ENCODE data around the gene RUNX2.

RUNX2 gene

GRCh38 chr6:45491048-45491735, 163.1 kb downstream of the RUNX2 start:
- Histone ChIP-seq H3K27me3 (ENCODE audit: insufficient read depth, low read length) (no peaks in the 10 kb centered on the region), H3K9ac (ENCODE audit: low read depth, low read length) (no peak overlapping the region), H3K36me3 (ENCODE audit: insufficient read depth, low read length) (no peaks in the 10 kb centered on the region), H3K27ac (ENCODE audit: low read depth, low read length) (no peak overlapping the region), H3K9me3 (ENCODE audit: insufficient read depth, low read depth, low read length) (no peaks in the 10 kb centered on the region), H3K4me1 (ENCODE audit: insufficient read depth, low read length) (peaks cover 3% of the 10 kb centered on the region; the same call in 1 of the 2 replicates), H3K4me3 (ENCODE audit: low read length) (no peak overlapping the region)
- WGBS, result 87% methylated on average over 4 of the region's 5 CpGs

GRCh38 chr6:45491874-45492273, 163.7 kb downstream of the RUNX2 start:
- no peaks in the 10 kb centered on the region for H3K36me3 ChIP-seq (ENCODE audit: insufficient read depth, low read length)
- no peak overlapping the region for H3K4me3 ChIP-seq (ENCODE audit: low read length)
- WGBS, result 77% methylated on average over 5 of the region's 6 CpGs
- H3K27ac ChIP-seq (ENCODE audit: low read depth, low read length), result no peak overlapping the region
- H3K27me3 ChIP-seq (ENCODE audit: insufficient read depth, low read length), result no peaks in the 10 kb centered on the region
- peaks cover 3% of the 10 kb centered on the region; the same call in 1 of the 2 replicates for H3K4me1 ChIP-seq (ENCODE audit: insufficient read depth, low read length)
- H3K9ac ChIP-seq (ENCODE audit: low read depth, low read length), result no peak overlapping the region
- no peaks in the 10 kb centered on the region for H3K9me3 ChIP-seq (ENCODE audit: insufficient read depth, low read depth, low read length)

- 92% methylated on average over 2 of the region's 2 CpGs for WGBS
- Histone ChIP-seq H3K27me3 (ENCODE audit: insufficient read depth, low read length) (no peaks in the 10 kb centered on the region), H3K9ac (ENCODE audit: low read depth, low read length) (no peak overlapping the region), H3K27ac (ENCODE audit: low read depth, low read length) (no peak overlapping the region), H3K4me3 (ENCODE audit: low read length) (no peak overlapping the region), H3K9me3 (ENCODE audit: insufficient read depth, low read depth, low read length) (no peaks in the 10 kb centered on the region), H3K36me3 (ENCODE audit: insufficient read depth, low read length) (no peaks in the 10 kb centered on the region), H3K4me1 (ENCODE audit: insufficient read depth, low read length) (peaks cover 3% of the 10 kb centered on the region; the same call in 1 of the 2 replicates)
These were observed 165.6 kb downstream of the RUNX2 start for GRCh38 chr6:45493761-45494160.

- no peak overlapping the region for H3K4me3 ChIP-seq (ENCODE audit: low read length)
- 89% methylated on average over 3 of the region's 3 CpGs for WGBS
- H3K36me3 ChIP-seq (ENCODE audit: insufficient read depth, low read length), result no peaks in the 10 kb centered on the region
- no peaks in the 10 kb centered on the region for H3K27me3 ChIP-seq (ENCODE audit: insufficient read depth, low read length)
- no peak overlapping the region for H3K9ac ChIP-seq (ENCODE audit: low read depth, low read length)
- no peak overlapping the region for H3K27ac ChIP-seq (ENCODE audit: low read depth, low read length)
- no peaks in the 10 kb centered on the region for H3K9me3 ChIP-seq (ENCODE audit: insufficient read depth, low read depth, low read length)
- H3K4me1 ChIP-seq (ENCODE audit: insufficient read depth, low read length), result peaks cover 3% of the 10 kb centered on the region; the same call in 1 of the 2 replicates
These were observed 166.4 kb downstream of the RUNX2 start for GRCh38 chr6:45494416-45495135.

DNA sequence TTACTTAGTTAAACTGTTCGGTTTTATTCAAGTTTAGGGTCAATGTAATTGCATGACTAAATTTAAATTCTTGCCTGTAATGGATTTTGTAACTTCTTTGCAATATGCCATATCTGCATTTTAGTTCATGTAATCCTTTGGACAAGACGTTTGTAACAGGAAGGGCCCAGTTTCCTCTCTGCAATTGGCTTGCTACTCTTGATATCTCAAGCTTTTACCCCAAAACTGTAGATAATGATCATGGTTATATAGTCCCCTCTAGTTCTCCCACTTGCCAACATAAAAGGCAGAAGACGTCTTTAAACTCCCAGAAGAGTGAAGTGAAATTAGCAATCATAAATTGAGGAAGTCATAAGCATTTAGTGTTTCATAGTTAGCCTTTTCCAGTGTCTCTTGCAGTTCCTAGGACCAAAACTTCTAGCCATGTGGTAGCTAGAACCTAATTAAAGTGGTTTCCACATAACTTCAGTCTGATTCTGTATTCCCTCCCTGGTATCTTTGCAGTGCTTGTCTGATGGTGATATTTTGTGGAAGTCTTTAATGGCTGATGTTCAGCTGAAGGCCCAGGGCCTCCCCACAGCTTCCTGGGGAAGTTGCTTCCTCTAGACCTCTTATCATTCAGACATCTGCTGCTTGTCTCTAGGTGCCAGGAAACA, 167.4 kb downstream of the RUNX2 start:
- no peaks in the 10 kb centered on the region for H3K9me3 ChIP-seq (ENCODE audit: insufficient read depth, low read depth, low read length)
- no peak overlapping the region for H3K9ac ChIP-seq (ENCODE audit: low read depth, low read length)
- H3K4me1 ChIP-seq (ENCODE audit: insufficient read depth, low read length), result peaks cover 3% of the 10 kb centered on the region; the same call in 1 of the 2 replicates
- 83% methylated on average over 2 of the region's 3 CpGs for WGBS
- H3K36me3 ChIP-seq (ENCODE audit: insufficient read depth, low read length), result no peaks in the 10 kb centered on the region
- H3K27ac ChIP-seq (ENCODE audit: low read depth, low read length), result no peak overlapping the region
- H3K27me3 ChIP-seq (ENCODE audit: insufficient read depth, low read length), result no peaks in the 10 kb centered on the region
- H3K4me3 ChIP-seq (ENCODE audit: low read length), result no peak overlapping the region

GRCh38 chr6:45496085-45496433, 167.9 kb downstream of the RUNX2 start:
- peaks cover 3% of the 10 kb centered on the region; the same call in 1 of the 2 replicates for H3K4me1 ChIP-seq (ENCODE audit: insufficient read depth, low read length)
- H3K27ac ChIP-seq (ENCODE audit: low read depth, low read length), result no peak overlapping the region
- H3K9ac ChIP-seq (ENCODE audit: low read depth, low read length), result no peak overlapping the region
- no peaks in the 10 kb centered on the region for H3K36me3 ChIP-seq (ENCODE audit: insufficient read depth, low read length)
- 96% methylated on average over 4 of the region's 6 CpGs for WGBS
- no peaks in the 10 kb centered on the region for H3K27me3 ChIP-seq (ENCODE audit: insufficient read depth, low read length)
- no peak overlapping the region for H3K4me3 ChIP-seq (ENCODE audit: low read length)
- H3K9me3 ChIP-seq (ENCODE audit: insufficient read depth, low read depth, low read length), result no peaks in the 10 kb centered on the region

- WGBS, result 100% methylated on average over 1 of the region's 1 CpG
- H3K4me1 ChIP-seq (ENCODE audit: insufficient read depth, low read length), result no peaks in the 10 kb centered on the region
- H3K27ac ChIP-seq (ENCODE audit: low read depth, low read length), result no peak overlapping the region
- no peak overlapping the region for H3K4me3 ChIP-seq (ENCODE audit: low read length)
- H3K9ac ChIP-seq (ENCODE audit: low read depth, low read length), result no peak overlapping the region
- no peaks in the 10 kb centered on the region for H3K27me3 ChIP-seq (ENCODE audit: insufficient read depth, low read length)
- no peaks in the 10 kb centered on the region for H3K36me3 ChIP-seq (ENCODE audit: insufficient read depth, low read length)
- no peaks in the 10 kb centered on the region for H3K9me3 ChIP-seq (ENCODE audit: insufficient read depth, low read depth, low read length)
These were observed 170.5 kb downstream of the RUNX2 start for GRCh38 chr6:45498591-45498990.

DNA sequence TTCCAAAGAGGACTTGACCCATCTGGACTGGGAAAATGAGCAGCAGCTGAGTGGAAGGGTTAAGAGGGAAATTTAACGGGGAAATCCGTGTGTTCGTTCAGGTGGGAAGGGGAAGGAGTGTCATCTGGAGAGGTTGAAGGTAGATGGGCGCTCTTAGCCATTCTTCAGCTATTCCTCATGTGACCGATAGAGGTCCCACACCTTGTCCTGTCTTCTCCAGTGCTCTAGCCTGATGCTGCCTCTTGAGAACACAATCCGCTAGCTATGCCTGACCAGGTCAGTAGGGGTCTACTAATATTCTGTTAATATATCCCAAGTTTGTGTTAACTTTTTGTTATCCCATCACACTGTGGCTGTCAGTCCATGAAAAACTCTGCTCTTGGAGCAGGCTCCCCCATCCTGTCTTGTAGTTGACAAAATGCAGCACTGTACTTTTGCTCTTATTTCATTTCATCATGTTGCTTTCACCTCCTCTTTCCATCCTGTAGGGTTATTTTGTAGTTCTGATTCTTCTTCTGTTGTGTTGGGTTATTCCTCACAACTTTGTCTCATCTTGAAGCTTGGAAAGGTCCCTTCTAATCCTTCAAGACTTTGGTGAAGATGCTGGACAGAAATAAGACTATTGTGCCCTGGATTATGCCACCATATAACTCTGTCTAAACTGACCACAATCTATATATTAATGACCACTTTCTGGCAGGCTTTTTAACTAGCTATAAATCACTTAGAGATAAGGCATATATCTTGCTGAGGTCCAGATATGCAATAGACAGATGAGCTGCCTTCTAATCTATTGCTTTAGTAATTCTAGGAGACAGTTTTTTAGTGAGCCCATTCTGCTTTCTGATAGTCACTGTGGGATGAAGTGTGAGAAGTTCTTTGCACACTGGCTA, 173.0 kb downstream of the RUNX2 start:
- H3K4me3 ChIP-seq (ENCODE audit: low read length), result no peak overlapping the region
- H3K27ac ChIP-seq (ENCODE audit: low read depth, low read length), result no peak overlapping the region
- no peak overlapping the region for H3K9ac ChIP-seq (ENCODE audit: low read depth, low read length)
- no peaks in the 10 kb centered on the region for H3K36me3 ChIP-seq (ENCODE audit: insufficient read depth, low read length)
- no peaks in the 10 kb centered on the region for H3K9me3 ChIP-seq (ENCODE audit: insufficient read depth, low read depth, low read length)
- H3K4me1 ChIP-seq (ENCODE audit: insufficient read depth, low read length), result peaks cover 19% of the 10 kb centered on the region
- WGBS, result 67% methylated on average over 6 of the region's 6 CpGs
- no peaks in the 10 kb centered on the region for H3K27me3 ChIP-seq (ENCODE audit: insufficient read depth, low read length)

- Histone ChIP-seq H3K27ac (ENCODE audit: low read depth, low read length) (no peak overlapping the region), H3K4me1 (ENCODE audit: insufficient read depth, low read length) (peaks cover 19% of the 10 kb centered on the region), H3K4me3 (ENCODE audit: low read length) (no peak overlapping the region), H3K27me3 (ENCODE audit: insufficient read depth, low read length) (no peaks in the 10 kb centered on the region), H3K36me3 (ENCODE audit: insufficient read depth, low read length) (no peaks in the 10 kb centered on the region), H3K9ac (ENCODE audit: low read depth, low read length) (no peak overlapping the region), H3K9me3 (ENCODE audit: insufficient read depth, low read depth, low read length) (no peaks in the 10 kb centered on the region)
- WGBS, result 94% methylated on average over 6 of the region's 6 CpGs
These were observed 174.3 kb downstream of the RUNX2 start for GRCh38 chr6:45502456-45502855.

GRCh38 chr6:45504947-45505346, 176.8 kb downstream of the RUNX2 start:
- WGBS, result 33% methylated on average over 5 of the region's 5 CpGs
- no peaks in the 10 kb centered on the region for H3K36me3 ChIP-seq (ENCODE audit: insufficient read depth, low read length)
- H3K9me3 ChIP-seq (ENCODE audit: insufficient read depth, low read depth, low read length), result no peaks in the 10 kb centered on the region
- peaks cover 19% of the 10 kb centered on the region for H3K4me1 ChIP-seq (ENCODE audit: insufficient read depth, low read length)
- peak overlapping the region; percentile 44 for H3K27ac ChIP-seq (ENCODE audit: low read depth, low read length)
- H3K9ac ChIP-seq (ENCODE audit: low read depth, low read length), result no peak overlapping the region
- no peak overlapping the region for H3K4me3 ChIP-seq (ENCODE audit: low read length)
- no peaks in the 10 kb centered on the region for H3K27me3 ChIP-seq (ENCODE audit: insufficient read depth, low read length)

Data from HUES64 (cell line).